Measurements from ENCODE around the gene ATP2B3.

The ATP2B3 gene

DNA sequence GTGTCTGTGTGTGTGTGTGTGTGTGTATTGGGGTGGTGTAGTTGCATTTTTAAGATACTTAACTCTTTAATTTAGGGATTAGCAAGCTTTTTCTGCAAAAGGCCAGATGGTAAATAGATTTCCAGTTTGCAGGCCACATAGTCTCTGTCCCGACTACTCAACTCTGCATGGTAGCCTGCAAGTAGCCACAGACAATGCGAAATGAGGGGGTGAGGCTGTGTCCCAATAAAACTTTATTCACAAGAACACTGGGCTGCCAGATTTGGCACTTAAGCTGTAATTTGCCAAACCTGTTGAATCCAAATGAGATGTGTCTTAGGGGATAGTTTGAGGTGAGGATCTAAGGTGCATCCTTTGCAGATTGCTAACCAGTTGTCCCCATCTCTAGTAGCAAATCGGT lies 6.8 kb downstream of the ATP2B3 start:
- TF ChIP-seq, protein P1, sequence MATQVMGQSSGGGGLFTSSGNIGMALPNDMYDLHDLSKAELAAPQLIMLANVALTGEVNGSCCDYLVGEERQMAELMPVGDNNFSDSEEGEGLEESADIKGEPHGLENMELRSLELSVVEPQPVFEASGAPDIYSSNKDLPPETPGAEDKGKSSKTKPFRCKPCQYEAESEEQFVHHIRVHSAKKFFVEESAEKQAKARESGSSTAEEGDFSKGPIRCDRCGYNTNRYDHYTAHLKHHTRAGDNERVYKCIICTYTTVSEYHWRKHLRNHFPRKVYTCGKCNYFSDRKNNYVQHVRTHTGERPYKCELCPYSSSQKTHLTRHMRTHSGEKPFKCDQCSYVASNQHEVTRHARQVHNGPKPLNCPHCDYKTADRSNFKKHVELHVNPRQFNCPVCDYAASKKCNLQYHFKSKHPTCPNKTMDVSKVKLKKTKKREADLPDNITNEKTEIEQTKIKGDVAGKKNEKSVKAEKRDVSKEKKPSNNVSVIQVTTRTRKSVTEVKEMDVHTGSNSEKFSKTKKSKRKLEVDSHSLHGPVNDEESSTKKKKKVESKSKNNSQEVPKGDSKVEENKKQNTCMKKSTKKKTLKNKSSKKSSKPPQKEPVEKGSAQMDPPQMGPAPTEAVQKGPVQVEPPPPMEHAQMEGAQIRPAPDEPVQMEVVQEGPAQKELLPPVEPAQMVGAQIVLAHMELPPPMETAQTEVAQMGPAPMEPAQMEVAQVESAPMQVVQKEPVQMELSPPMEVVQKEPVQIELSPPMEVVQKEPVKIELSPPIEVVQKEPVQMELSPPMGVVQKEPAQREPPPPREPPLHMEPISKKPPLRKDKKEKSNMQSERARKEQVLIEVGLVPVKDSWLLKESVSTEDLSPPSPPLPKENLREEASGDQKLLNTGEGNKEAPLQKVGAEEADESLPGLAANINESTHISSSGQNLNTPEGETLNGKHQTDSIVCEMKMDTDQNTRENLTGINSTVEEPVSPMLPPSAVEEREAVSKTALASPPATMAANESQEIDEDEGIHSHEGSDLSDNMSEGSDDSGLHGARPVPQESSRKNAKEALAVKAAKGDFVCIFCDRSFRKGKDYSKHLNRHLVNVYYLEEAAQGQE (IDR thresholded peaks at IDR 0.05; ENCODE audit: low read depth): no peak
- no peak for TF ChIP-seq TEAD4 (IDR thresholded peaks at IDR 0.05)
- no peak for TF ChIP-seq EGR1 (IDR thresholded peaks at IDR 0.05)
- TF ChIP-seq YY1 (IDR thresholded peaks at IDR 0.05; ENCODE audit: low read depth): no peak
- no peak for TF ChIP-seq NFIC (IDR thresholded peaks at IDR 0.05)
- no peak for TF ChIP-seq FOXM1 (IDR thresholded peaks at IDR 0.05; ENCODE audit: borderline replicate concordance, low read depth)
- no peak for TF ChIP-seq TCF12 (IDR thresholded peaks at IDR 0.05; ENCODE audit: low read depth)
- TF ChIP-seq CREB1 (IDR thresholded peaks at IDR 0.05; ENCODE audit: low read depth): no peak
- no peak for TF ChIP-seq ZBTB7A (IDR thresholded peaks at IDR 0.05; ENCODE audit: low read depth)
- TF ChIP-seq TAF1 (IDR thresholded peaks at IDR 0.05; ENCODE audit: low read depth): no peak
- no peak for TF ChIP-seq CEBPB (IDR thresholded peaks at IDR 0.05)
- TF ChIP-seq USF1 (IDR thresholded peaks at IDR 0.05): no peak
- no peak for TF ChIP-seq RAD21 (IDR thresholded peaks at IDR 0.05; ENCODE audit: low read depth)
- TF ChIP-seq, protein P2, sequence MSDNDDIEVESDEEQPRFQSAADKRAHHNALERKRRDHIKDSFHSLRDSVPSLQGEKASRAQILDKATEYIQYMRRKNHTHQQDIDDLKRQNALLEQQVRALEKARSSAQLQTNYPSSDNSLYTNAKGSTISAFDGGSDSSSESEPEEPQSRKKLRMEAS (IDR thresholded peaks at IDR 0.05): no peak
- no peak for TF ChIP-seq EP300 (IDR thresholded peaks at IDR 0.05; ENCODE audit: borderline replicate concordance)

- TF ChIP-seq EGR1 (IDR thresholded peaks at IDR 0.05) (no peak), USF1 (IDR thresholded peaks at IDR 0.05) (no peak), YY1 (IDR thresholded peaks at IDR 0.05; ENCODE audit: low read depth) (no peak), ZBTB7A (IDR thresholded peaks at IDR 0.05; ENCODE audit: low read depth) (no peak), TCF12 (IDR thresholded peaks at IDR 0.05; ENCODE audit: low read depth) (no peak), TEAD4 (IDR thresholded peaks at IDR 0.05) (no peak), EP300 (IDR thresholded peaks at IDR 0.05; ENCODE audit: borderline replicate concordance) (no peak), CREB1 (IDR thresholded peaks at IDR 0.05; ENCODE audit: low read depth) (no peak), FOXM1 (IDR thresholded peaks at IDR 0.05; ENCODE audit: borderline replicate concordance, low read depth) (no peak), NFIC (IDR thresholded peaks at IDR 0.05) (no peak), TAF1 (IDR thresholded peaks at IDR 0.05; ENCODE audit: low read depth) (no peak), RAD21 (IDR thresholded peaks at IDR 0.05; ENCODE audit: low read depth) (no peak), CEBPB (IDR thresholded peaks at IDR 0.05) (no peak)
- TF ChIP-seq, protein P2 (IDR thresholded peaks at IDR 0.05): no peak
- TF ChIP-seq, protein P1 (IDR thresholded peaks at IDR 0.05; ENCODE audit: low read depth): no peak
These were observed 8.0 kb downstream of the ATP2B3 start for GRCh38 chrX:153525451-153525850.

DNA sequence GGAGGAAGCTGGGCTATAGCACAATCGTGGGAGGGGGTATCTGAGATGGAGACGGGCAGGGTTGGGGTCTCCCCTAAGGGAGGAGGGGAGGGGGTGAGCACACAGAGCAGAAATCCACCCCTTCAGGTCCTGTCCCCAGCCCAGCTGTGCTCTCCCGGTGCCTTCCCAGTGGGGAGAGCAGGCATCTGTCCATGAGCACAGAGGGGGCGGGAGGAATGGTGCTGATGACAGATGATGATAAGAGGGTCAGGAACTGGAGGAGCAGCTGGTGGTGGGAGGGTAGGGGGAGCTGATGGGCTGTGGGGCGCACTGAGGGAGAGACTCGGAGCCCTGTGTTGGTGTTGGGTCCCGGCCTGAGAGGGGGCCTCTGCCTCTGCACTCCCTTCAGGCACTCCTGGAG lies 8.6 kb downstream of the ATP2B3 start:
- TF ChIP-seq, protein P1 (IDR thresholded peaks at IDR 0.05; ENCODE audit: low read depth): no peak
- TF ChIP-seq YY1 (IDR thresholded peaks at IDR 0.05; ENCODE audit: low read depth) (no peak), CREB1 (IDR thresholded peaks at IDR 0.05; ENCODE audit: low read depth) (no peak), ZBTB7A (IDR thresholded peaks at IDR 0.05; ENCODE audit: low read depth) (no peak), FOXM1 (IDR thresholded peaks at IDR 0.05; ENCODE audit: borderline replicate concordance, low read depth) (no peak), RAD21 (IDR thresholded peaks at IDR 0.05; ENCODE audit: low read depth) (no peak), NFIC (IDR thresholded peaks at IDR 0.05) (no peak), CEBPB (IDR thresholded peaks at IDR 0.05) (no peak), TEAD4 (IDR thresholded peaks at IDR 0.05) (no peak), TAF1 (IDR thresholded peaks at IDR 0.05; ENCODE audit: low read depth) (no peak)

DNA sequence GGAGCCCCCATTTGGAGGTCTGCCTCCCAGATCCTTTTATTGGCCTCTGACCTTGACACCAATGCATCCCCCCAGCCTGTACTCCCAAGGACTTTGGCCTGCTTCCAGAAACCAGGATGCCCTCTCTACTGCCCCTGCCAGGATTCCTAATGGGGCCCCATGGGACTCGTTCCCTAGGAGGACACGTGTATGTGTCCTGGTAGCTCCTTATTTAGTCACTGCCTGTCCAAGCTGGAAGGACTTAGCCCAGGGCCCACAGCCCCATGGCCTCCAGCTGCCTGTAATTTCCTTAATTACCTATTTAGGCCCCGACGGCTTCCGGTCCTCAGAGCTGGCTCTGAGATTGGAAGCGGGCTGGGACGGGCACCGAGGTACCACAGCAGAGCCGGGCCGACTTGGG lies 9.4 kb downstream of the ATP2B3 start:
- no peak for TF ChIP-seq CEBPB (IDR thresholded peaks at IDR 0.05)
- TF ChIP-seq ZBTB7A (IDR thresholded peaks at IDR 0.05; ENCODE audit: low read depth): no peak
- TF ChIP-seq RAD21 (IDR thresholded peaks at IDR 0.05; ENCODE audit: low read depth): no peak

DNA sequence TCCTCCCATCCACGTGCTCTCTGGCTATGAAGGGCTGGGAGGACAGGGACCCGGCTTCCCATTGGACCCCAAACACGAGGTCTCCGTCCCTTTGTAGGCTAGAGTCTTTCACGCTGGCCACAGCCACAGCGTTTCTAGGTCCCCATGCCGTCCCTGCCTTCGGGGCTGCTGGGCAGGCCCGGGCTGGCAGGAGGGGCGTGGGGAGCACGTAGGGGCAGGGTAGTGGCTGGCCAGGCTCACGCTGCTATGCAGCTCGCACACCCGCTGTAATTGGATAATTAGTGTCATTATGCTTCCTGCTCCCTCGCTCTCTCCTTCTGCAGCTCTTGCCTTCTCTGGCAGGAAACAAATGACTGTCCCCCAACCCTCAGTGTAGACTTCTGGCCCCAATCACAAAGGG lies 9.8 kb downstream of the ATP2B3 start:
- TF ChIP-seq CEBPB (IDR thresholded peaks at IDR 0.05): no peak
- TF ChIP-seq YY1 (IDR thresholded peaks at IDR 0.05; ENCODE audit: low read depth): no peak

Measured in Ishikawa (cell line).